SKM-1 treated with dmso at 0.1 percent for 144 hours (cell line): ENCODE measurements around the gene MAML3.

Source experiments
- DNase-seq: peaks from one replicate; lab custom pipeline; 2025; ENCODE audit not compliant: unreplicated experiment; lab: John Stamatoyannopoulos, UW

The MAML3 gene

DNA sequence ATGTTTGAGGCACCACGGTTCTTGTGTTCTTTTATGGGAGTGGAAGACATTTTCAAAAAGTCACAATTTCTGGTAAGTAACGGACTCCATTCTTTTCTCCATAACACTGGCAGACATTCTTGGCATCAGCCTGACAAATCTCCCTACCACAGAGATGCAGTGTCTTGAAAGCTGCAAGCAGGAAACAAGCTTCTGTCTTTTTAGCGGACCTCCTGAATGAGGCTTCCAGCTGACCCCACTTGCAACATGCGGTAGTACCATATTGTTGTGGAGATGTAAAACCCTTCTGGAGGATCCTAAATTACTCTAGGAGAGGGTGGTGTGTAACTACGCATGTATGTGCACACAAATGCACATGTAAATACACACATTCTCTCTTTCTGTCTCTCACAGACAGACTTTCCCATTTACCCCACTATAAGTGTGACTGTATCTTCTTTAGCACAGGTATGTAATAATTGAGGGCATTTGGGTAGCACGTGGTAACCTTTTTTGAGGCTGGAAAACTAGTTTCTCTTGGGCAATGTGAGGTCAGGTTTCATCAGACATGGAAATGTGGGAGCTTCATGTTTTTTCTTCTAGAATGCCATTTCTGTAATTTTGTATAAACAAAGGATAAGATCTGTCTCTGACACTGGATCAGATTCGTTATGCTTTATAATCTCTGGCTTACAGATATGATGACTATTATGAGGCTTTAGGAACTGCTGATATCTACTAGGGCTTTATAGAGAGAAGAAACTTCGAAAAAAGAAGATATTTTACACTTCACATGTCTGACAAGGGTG lies 358.3 kb downstream of the MAML3 start:
- no peak for DNase-seq

DNA sequence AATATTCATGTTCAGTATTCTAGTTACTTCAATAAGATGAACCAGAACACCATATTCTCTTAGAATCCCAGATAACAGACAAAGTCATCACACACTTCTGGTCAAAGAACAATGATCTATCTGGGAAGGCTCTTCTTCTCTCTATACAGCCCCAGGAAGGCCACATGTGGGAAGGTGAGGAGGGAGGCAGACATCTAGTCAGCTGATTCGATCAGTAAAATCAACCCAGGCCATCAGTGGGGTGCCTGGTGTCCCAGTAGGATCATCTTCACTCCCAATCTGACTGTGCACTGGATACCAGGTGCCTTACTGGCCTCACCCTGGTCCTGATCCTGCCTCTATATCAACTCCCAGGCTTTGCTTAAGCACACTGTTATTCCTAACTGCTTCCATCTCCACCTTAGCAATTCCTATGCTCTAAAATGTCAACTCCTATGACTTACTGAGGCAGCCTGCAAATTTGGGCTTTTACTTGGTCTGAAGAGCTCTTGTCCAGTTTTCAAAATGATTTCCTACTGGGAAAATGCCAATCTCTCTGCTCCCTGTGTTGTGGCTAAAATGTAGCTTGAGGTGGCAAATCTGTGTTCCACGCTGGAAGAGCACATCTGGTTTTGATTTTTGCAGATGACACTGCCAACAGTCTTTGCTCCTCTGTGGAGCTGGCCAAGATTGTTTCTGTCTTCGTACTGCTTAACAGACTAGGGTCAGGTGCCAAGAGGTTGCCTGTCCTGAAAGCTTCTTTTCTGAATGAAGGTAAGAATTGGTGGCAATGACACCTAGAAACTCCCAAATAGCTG lies 359.6 kb downstream of the MAML3 start:
- DNase-seq: no peak

DNA sequence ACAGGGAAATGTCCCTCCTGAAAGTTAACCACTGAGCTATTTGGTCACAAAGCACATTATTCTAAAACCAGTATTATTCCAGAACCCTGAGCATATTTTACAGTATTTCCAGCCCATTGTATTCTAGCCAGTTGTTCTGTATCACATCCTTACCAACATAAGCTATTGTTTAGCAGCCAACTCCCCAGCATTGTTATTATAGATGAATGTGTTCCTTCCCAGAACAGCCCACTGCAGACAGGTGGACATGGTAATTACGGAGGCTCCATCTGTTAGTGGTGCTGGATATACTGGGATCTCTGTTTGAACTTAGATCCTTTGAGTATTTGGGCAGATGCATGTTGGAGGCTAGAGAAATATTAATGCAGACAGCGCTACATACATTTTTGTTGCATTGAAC lies 362.3 kb downstream of the MAML3 start:
- no peak for DNase-seq

DNA sequence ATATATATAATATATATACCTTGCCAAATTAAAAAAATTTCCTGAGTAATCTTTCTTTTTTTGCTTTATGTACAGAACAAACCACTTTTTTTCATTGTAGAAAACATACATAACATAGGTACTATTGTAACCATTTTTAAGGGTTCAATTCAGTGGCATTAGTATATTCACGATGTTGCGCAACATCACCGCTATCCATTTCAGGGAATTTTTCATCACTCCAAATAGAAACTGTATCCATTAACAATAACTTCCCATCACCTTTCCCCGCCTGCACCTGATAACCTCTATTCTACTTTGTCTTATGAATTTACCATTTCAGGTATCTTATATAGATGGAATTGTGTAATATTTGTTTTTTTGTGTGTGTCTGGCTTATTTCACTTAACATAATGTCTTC lies 363.7 kb downstream of the MAML3 start:
- no peak for DNase-seq

DNA sequence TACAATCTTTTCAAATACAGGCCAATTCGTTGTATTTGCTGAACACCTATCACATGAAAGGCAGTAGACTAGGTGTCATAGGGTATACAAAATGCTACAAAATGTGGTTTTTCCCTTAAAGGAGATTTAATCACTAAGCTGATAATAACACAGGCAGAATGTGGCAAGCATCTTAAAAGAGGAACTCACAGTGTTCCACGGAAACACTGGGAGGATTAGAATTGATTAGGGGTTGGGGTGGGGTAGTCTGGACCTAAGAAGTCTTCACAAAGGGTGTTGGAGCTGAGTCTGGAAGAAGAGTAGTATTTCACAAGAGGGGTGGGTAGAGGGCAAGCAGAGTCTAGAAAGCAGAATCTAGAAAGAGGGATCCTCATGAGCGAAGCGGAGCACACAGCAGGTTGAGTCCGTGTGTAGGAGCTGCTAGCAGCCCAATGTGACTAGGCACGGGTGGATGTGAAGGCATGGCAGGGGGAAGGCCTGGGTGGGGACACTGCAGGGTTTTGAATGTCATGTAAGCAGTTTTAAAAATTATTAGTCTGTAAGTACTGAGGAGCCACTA lies 364.8 kb downstream of the MAML3 start:
- peak; percentile 77 for DNase-seq

DNA sequence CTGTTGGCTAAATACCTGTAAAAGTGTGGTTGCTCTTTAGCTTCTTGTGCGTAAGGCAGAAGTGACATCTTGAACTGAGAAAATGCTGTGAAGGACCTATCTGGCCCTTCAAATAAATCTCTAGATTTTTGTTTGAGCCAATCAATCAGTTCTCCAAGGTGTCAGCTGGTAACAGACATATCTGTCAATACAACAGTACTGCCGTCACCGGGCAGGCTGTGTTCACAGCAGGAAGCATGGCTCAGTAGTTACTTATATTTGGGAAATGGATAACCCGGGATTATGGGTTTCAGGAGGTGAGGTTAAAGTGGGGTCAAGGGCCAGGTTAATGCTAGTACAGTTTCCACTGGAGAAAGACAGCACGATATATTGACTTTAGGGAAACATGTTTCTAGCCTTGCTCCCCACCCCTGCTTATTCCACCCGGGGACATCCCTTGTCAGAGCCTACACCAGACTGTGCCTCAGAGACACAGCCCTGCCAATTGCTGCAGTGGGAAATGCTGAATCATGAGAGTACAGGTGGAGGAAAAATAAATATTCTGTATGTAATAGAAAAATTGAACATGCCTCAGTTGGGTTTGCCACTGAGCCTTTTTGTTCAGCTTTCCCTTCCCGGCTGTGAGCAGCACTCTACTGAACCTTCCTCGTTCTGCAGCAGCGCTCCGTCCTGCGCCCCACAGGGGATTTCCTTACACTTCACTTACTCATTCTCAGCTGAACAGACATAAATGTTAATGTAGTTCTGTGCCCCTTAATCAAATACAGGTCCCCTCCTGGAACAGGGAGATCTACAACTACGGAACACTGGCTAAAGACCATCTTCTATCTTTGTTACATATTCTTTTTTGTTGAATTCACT lies 367.3 kb downstream of the MAML3 start:
- no peak for DNase-seq

DNA sequence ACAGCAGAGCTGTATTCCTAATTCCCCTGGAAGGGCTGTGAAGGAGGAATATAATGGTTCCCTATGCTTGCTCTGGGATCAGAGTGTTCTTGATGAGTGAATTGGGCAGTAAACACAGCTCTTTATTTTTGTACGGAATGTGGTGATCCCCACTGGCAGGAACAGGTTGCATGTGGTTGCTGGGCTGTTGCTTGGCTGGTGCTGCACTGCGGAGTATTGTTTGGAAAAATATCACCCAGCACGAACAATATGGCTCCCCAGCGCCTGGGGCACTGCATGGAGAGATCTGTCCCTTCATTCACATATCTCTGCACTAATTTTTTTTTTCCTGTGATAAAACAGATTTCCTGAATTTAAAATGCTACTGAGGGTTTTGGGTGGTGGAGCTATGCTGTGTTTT lies 368.6 kb downstream of the MAML3 start:
- DNase-seq: no peak

DNA sequence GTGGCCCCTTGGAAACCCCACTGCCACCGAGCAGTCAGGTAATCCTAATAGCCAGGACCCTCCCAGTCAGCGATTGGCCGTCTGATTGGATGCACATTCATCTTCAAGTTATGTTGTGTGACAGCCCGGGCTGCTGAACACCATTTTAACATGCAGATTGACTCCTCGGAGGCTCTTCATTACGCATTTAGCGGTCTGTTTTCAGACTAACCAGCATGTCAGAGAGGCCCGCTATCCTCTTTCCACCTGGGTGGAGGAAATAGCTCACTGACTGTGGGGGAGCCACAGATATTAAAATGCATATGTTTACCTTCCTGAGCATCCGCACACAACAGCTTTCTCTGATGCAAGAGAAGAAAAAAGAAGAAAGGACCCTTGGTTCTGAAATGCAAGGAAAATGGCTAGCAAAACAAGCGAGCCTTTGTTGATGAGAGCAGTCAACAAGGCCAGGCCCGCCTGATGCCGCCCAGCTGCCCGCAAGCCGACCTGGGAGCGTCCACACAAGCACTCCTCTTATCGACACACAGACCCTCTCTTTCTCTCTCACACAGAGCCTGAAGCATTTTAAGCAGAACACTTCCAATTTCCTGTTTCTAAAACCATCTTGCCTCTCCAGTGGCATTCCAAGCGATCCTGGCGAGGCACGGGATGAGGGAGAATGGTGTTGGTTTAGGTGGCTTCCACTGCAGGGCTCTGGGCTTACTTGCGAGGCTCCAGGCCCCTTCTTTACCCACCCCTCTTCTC lies 370.1 kb downstream of the MAML3 start:
- DNase-seq: no peak

DNA sequence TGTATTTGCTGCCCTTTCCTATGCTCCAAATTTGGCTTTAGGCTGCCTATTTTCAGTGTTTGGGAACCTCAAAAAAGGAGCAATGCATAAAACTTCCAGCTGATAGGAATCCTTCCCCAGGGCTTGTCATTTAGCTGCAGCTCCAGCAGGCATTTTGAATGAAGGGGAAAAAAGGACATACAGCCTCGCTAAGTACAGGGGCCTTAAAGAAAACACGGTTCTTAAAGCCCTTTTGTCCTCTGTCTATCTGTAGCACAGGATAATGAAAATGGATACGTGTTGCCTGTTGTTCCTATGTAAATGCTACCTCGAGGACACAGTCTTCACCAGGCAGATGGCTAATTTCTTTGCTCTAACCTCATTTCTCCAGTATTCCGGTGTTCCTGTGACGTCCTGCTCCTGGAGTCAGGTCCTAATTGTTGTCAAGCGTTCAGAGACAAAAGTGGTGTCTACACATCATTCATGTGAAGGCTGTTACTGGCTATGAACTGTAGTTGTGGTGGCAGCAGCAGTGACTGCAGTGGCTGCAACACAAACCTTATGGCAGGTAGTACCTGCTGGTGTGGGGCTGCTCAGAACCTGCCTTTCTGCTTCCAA lies 371.0 kb downstream of the MAML3 start:
- DNase-seq: no peak

DNA sequence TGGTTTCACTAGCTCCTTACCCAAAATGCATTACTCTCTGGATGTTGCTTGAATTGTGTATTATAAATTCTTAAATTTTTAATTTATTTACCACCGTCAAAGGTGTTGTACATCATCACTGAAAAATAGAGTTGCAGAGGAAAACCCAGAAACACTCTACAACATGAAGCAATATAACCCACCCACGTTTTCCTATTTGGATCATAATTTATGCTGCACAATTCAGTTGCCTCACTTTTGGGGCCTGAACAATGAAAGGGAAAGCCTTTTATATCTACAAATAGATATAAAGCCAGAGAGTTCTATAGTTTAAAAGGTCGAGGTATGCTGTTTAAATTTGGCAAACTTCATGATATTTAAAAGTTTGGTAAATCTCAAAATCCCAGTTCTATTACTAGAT lies 372.9 kb downstream of the MAML3 start:
- DNase-seq: no peak

DNA sequence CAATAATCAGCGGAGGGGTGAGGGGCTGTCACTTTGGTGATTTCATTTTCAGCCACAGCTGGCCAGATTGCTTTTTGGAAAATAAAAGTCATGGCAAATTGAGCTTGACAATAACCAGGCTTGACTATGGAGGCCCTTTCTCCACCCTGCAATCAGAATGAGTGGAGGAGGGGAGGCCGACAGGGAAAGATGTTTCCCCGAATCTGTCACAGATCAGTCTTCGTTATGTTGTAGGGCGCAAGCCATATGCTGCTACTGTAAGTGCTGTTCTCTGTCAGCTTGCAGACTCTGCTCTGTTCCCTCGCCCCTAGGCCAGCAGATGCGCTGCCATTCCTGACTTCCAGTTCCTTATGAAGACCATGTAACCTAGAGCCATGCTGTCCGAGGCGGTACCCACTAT lies 374.3 kb downstream of the MAML3 start:
- no peak for DNase-seq

DNA sequence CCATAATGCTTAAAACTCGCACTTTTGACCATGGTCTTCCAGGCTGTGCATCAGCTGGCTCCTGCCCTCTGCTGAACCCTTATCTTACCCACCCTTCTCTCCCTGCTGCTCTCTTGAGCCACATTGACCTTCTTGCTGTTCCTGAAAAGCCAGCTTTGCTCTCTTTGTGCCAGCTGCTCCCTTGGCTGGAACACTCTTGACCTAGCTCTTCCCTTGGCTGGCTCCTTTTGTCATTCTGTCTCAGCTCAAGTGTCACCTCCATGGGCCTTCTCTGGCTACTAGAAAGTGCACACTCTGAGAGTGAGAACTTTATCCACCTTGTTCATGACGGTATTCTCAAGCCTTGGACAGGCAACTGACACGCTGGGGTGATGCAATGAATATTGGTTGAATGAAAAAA lies 376.2 kb downstream of the MAML3 start:
- no peak for DNase-seq

DNA sequence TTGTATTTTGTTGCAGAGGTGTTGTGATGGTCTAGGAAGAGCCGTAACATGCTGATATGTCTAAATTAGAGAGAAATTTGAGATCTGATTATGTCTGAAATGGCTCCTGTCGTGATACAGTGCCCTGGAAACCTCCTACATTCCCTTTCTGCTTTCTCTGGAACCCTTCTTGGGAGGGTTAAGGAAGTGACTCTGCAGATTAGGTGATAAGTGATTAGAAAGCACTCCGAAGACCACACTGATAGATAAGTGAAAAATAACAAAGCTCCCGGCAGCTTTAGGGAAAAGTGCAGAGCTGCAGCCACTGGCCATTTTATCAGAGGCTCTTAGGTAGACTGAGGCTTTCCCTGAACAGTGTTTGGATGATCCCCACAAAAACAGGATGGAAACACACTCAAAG lies 377.7 kb downstream of the MAML3 start:
- no peak for DNase-seq

DNA sequence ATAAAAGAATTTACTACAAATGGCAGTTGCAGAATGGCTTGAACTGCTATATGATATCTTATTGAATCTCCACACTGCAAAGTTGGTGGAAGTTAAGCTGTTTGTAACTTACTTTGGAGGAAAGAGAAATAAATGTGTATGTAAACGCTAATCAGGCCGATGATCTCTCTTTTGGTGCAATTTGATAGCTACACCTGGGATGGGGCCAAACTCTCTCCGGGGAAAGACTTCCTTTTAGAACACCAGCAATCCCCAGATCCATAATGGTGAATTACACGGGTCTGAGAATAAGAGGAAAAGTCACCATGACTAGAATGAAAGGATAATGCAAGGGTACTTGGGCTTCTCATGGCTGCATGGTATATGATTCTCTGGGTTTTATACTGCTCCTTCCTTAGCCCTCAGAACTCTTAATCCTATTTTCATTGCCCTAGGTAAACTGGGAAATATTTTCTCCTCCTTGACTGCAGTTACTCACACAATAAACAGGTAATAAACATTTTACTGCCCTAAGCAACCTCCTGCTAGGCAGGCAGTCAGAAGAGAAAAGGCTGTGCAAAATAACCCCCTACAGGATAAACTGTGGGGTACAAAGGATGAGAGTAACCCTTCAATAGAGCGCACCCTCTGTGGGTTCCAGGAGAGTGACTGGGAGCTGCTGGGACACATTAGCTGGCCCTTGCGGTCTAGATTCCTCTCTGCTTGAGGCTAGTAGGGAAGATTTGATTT lies 379.1 kb downstream of the MAML3 start:
- no peak for DNase-seq

DNA sequence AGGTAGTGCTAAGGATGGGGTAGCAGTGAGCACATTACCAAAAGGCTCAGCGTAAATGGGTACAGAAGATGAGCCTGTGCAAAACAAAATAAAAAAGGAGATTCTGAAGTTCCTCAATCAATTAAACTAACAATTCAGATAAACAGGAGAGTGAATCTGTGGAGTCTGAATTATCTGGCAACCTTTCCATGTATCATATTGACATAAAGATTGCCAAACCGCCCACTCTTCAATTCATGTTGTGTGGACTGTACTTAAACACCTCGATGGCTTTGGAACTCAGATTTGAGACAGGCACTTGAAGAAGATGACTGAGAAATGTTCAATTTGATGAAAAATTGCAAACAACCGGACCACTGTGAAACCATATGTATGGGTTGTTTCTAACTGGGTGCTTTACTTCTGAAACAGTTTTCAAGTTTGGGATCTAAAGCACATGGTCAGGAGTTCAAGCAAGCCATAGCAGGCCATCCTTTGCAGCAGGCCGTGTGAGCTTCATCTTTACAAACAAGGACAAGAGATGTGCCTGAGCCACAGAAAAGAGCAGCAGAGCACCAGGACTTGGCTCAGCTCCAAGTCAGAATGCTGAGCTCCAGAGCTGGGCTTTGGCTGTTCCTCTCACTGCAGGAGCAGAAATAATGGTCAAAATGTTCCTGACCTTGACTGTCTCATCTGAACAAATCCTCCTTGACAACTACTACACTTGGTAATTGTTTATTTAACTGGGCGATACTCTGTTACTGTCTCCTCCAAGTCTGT lies 380.2 kb downstream of the MAML3 start:
- DNase-seq: no peak

DNA sequence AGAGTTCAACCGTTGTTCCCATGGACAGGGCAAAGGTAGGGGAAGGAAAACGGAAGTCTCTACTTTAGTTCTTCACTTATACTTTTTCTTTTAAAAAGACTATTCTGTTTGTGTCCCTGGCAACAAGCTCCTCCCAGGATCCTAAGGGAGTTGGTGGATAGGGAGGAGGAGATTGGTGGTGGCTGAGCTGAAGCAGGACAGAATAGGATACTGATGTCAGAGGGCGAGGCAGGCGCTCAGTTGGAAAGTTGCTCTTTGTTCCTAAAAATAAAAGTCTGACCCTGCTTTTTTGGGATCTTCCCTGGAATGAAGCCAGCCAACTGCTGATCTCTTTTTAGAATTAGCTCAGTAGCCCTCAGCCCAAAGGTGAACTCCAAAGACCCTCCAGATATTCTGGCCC lies 383.6 kb downstream of the MAML3 start:
- no peak for DNase-seq

DNA sequence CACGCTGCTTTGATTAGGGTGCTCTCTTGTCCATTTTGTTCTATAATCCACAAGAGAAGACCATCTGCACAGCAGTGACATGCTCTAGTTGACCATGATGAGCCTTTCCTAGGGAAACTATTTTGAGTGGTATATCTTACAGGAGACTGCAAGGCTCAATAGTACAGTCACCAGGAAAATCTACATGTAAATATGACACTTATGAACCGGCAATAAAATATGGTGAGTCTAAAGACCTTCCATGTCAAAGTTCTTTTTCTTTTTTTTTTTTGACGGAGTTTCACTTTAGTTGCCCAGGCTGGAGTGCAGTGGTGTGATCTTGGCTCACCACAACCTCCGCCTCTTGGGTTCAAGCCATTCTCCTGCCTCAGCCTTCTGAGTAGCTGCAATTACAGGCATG lies 384.6 kb downstream of the MAML3 start:
- DNase-seq: no peak

DNA sequence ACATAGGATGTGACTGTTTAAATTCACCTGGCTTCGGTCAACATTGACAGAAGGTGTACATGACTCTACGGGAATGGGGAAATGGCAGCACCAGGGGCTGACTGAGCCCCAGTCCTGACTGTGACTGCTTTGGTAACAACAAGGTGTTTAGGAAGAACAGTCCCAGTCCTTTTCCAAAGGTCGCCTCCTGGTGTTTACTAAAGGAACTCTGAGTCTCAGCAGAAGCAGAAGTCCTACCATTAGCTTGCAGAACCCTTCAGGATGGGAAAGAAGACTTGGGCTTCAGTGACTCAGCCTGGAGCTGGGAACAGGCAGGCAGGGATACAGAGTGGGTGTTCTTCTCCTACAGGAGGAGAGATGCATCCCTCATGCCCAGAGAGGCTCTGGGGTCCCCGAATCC lies 385.1 kb downstream of the MAML3 start:
- no peak for DNase-seq

DNA sequence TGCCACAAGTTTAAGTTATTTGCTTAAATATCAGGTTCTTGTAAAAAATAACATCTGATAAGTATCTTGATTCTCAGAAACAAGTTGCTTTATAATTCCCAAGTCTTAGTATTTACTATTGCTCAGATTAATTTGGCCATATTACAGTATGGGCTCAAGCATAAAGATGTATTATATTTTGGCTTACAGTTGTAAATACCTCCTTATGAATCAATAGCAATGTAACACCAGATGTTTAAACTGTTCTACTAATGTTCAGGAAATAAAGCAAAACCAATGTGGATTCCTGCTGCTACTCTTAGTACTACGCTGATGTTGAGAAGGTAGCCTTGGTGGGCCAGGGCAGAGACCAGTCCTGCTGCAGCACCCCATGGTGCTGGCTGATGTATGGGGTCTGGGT lies 385.6 kb downstream of the MAML3 start:
- no peak for DNase-seq
